GM04504 (cell line): Measurements from ENCODE around the gene PUDP.

Source experiments
- DNase-seq: peaks from one replicate; pipeline ENCODE4 v3.0.0-alpha.2; 2012; ENCODE audit warnings: low read depth

Gene PUDP

GRCh38 chrX:7146703-7147412, 1.1 kb downstream of the PUDP start:
- DNase-seq, result no peak

GRCh38 chrX:7146020-7146702, 1.8 kb downstream of the PUDP start:
- DNase-seq, result no peak

- no peak for DNase-seq
Observed at GRCh38 chrX:7145454-7145853, 2.5 kb downstream of the PUDP start.

GRCh38 chrX:7143941-7144525, 3.9 kb downstream of the PUDP start:
- no peak for DNase-seq

- no peak for DNase-seq
Observed at GRCh38 chrX:7143076-7143475, 4.9 kb downstream of the PUDP start.

GRCh38 chrX:7139202-7140081, 8.5 kb downstream of the PUDP start:
- DNase-seq, result peak; percentile 69

GRCh38 chrX:7134981-7135380, 13.0 kb downstream of the PUDP start:
- DNase-seq, result no peak

GRCh38 chrX:7133050-7133440, 14.9 kb downstream of the PUDP start:
- DNase-seq, result no peak

GRCh38 chrX:7132335-7133049, 15.5 kb downstream of the PUDP start:
- peak; percentile 59 for DNase-seq

GRCh38 chrX:7131621-7132020, 16.3 kb downstream of the PUDP start:
- no peak for DNase-seq

GRCh38 chrX:7127056-7127455, 20.9 kb downstream of the PUDP start:
- DNase-seq, result no peak

GRCh38 chrX:7120878-7121219, 27.1 kb downstream of the PUDP start:
- DNase-seq, result no peak

- DNase-seq, result no peak
Observed at GRCh38 chrX:7119950-7120877, 27.7 kb downstream of the PUDP start.

- no peak for DNase-seq
Observed at GRCh38 chrX:7117587-7117986, 30.4 kb downstream of the PUDP start.

GRCh38 chrX:7116081-7116480, 31.9 kb downstream of the PUDP start:
- DNase-seq, result no peak

GRCh38 chrX:7115557-7115956, 32.4 kb downstream of the PUDP start:
- DNase-seq, result no peak

- DNase-seq, result no peak
Observed at GRCh38 chrX:7112071-7112470, 35.9 kb downstream of the PUDP start.

- no peak for DNase-seq
Observed at GRCh38 chrX:7111518-7111917, 36.4 kb downstream of the PUDP start.

- DNase-seq, result no peak
Observed at GRCh38 chrX:7110821-7111276, 37.1 kb downstream of the PUDP start.
